GM18868 (cell line): ENCODE results near the gene B4GALT1.

Source experiments
- ATAC-seq: cut with Tn5 transposase; IDR thresholded peaks from one replicate; pipeline ENCODE4 v1.9.1; 2021; ENCODE audit warnings: mild to moderate bottlenecking, moderate library complexity; ENCODE audit not compliant: unreplicated experiment

Gene B4GALT1

GRCh38 chr9:33125871-33126823 lies 41.0 kb downstream of the B4GALT1 start:
- ATAC-seq: peak; percentile 44

DNA sequence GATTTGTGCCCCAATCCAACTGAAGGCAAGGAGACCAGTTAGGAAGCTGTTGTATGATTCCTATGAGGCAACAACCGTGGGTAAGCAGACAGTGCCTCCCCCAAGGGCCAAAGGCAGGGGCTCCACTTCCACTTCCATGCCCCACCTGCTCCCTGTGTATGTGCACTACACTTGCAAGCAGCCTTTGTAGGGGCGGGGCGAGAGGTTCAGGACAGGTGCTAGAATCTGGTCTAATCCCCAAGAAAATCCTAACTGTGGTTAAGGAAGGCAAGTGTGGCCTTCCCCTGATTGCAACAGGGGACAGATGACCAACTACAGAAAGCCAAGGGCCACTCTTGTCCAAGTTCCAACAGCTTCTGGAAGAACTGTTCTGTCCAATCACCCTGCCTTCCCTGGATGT lies 41.7 kb downstream of the B4GALT1 start:
- no peak for ATAC-seq

GRCh38 chr9:33124751-33125381 lies 42.3 kb downstream of the B4GALT1 start:
- ATAC-seq: peak; percentile 59

- no peak for ATAC-seq
Measured at GRCh38 chr9:33124046-33124445, 43.1 kb downstream of the B4GALT1 start.

DNA sequence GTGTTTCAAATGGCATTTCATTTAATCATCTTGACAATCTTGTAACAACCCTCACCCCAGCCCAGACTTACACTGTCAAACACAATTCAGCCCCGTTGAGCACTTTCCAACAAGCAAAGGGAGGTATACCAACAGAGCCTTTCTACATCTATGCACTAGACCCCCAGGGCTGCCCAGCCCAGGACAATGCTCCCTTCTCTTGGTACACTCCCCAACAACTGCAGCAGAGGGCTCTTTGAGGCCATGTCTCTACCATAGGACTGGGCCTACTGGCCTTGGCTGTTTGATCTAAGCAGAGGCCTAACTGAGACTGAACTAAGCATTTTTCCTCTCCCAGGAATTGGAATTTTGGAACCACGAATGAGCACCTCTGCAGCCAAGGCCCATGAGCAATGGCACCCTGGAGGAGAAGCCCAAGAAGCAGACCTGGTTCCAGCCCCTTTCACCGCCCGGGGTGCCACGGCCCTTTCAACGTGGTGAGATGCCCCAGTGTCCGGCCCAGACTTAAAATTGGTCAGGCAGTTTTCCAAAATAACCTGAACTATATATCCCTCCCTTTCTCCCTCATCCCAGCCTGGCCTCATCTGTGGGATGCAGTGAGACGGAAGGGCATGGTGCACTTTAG lies 43.6 kb downstream of the B4GALT1 start:
- no peak for ATAC-seq

GRCh38 chr9:33120620-33121019 lies 46.5 kb downstream of the B4GALT1 start:
- no peak for ATAC-seq

DNA sequence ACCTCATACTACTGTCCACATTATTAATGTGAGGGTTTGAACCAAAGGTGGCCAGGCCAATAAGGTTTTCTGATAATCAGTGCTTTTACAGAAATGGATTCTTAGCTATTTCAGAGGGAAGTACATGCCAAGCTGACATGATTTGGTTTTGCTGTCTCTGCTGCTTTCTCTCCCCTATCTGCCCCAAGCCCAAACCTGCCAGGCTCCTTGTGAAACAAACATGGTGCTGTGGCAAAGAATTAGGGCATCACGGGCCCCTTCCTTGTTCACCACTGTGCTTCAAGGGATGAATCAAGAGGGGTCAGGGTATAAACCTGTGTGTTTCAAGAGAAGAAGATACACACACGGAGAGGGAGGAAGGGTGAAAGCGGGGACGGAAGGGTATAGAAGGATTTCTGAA lies 49.3 kb downstream of the B4GALT1 start:
- ATAC-seq: no peak

GRCh38 chr9:33117306-33117705 lies 49.8 kb downstream of the B4GALT1 start:
- ATAC-seq: no peak

GRCh38 chr9:33116860-33117259 lies 50.3 kb downstream of the B4GALT1 start:
- ATAC-seq: peak; percentile 66

- ATAC-seq: no peak
Measured at GRCh38 chr9:33114746-33115145, 52.4 kb downstream of the B4GALT1 start.

DNA sequence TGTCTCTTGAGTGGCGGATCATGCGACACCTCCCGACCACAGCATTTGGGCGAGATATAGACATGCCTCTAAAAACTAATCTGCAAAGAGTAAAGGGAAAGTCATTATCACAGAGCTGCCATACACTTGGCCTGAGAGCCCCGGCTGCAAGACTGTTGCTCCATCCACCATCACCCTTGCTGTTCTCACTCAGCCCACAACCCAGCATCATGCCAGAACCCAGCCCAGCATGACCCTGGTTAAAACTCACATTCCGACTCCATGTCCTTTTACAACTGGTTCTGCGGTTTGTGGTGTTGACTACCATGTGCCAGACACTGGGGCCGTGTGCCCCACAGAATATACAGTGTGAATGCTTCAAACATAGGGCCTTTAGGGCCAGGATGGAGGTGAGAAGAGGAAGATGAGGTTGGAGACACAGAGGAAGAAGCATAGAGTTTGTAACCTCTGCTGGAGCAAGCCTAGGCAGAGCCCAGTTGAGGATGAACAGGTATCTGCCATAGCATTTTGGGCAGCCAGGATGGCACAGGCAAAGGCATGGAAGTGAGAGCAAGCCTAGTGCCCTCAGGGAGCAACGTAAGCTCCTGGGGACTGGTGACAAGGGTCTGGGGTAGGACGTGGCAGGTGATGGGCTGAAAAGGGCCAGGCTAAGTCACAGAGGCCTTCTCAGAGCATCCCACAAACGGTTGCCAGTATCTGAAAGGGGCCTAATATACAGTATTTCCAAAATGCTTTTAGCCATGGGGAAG lies 53.2 kb downstream of the B4GALT1 start:
- ATAC-seq: no peak

DNA sequence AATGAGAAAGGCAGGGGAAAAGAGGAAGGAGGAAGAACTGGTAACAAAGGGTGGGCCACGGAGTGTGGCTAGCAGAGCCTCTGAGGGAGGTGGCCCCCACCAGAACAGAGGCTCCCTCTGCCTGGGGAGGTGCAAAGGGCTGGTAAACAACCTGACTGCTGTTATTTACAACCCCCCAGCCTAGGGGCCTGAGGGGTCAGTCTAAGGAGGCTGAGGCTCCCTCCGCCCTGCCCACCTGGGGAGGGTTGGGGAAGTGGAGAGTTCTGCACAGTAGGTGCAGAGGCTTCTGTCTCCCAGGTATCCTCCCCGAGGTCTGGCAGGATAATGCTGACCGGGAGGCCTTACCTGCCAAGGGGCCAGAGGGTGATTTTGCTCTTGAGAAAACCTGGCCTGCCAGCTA lies 55.0 kb downstream of the B4GALT1 start:
- ATAC-seq: no peak

DNA sequence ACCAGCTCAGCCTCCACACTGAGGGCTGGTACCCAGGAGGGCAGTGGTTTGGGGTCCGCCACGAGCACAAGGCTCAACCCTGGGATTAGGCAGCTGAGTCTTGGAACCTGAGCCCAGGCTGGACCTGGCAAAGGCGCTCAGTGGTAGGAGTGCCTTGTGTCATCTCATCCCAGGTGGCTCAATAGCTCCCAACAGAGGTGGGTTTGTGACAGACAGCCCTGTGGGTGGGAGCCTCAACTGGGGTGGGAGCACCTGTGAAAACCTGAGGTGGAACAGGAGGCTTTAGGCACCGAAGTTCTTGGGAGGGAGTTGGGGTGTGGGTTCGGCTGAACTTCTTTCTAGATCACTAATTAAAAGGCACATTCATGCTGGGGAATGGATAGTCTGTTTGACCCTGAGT lies 55.5 kb downstream of the B4GALT1 start:
- no peak for ATAC-seq

GRCh38 chr9:33110686-33111085 lies 56.5 kb downstream of the B4GALT1 start:
- ATAC-seq: no peak

GRCh38 chr9:33109850-33110595 lies 57.1 kb downstream of the B4GALT1 start:
- ATAC-seq: no peak

DNA sequence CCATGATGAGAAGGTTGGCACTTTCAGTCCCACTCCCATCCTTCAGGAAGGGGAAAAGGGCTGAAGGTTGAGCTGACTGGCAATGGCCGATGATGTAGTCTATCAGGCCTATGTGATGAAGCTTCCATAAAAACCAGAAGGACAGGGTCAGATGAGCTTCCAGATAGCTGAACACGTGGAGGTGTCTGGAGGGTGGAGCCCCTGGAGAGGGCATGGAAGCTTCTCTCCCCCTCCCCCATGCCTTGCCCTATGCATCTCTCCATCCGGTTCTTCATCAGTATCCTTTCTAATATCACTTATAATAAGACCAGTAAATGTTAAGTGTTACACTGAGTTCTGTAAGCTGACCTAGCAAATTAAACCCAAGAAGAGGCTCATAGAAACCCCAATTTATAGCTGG lies 58.0 kb downstream of the B4GALT1 start:
- ATAC-seq: no peak

DNA sequence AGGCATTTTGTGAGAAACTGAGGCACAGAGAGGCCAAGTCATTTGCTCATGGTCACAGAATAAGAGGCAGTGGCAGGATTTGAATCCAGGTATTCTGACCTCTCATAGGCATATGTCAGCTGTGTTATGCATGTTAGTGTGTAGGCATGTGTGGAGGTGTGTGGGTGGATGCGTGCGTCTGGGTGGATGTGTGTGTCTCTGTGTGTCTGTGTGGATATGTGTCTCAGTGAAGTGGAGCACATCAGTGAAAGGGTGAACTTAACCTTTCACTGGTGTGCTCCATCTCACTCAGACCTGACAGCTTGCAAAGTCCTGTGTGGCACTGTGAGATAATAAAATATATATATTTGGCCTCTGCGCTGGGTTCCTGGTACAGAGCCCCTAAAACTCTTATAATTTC lies 58.7 kb downstream of the B4GALT1 start:
- ATAC-seq: no peak

GRCh38 chr9:33107762-33108161 lies 59.4 kb downstream of the B4GALT1 start:
- no peak for ATAC-seq

DNA sequence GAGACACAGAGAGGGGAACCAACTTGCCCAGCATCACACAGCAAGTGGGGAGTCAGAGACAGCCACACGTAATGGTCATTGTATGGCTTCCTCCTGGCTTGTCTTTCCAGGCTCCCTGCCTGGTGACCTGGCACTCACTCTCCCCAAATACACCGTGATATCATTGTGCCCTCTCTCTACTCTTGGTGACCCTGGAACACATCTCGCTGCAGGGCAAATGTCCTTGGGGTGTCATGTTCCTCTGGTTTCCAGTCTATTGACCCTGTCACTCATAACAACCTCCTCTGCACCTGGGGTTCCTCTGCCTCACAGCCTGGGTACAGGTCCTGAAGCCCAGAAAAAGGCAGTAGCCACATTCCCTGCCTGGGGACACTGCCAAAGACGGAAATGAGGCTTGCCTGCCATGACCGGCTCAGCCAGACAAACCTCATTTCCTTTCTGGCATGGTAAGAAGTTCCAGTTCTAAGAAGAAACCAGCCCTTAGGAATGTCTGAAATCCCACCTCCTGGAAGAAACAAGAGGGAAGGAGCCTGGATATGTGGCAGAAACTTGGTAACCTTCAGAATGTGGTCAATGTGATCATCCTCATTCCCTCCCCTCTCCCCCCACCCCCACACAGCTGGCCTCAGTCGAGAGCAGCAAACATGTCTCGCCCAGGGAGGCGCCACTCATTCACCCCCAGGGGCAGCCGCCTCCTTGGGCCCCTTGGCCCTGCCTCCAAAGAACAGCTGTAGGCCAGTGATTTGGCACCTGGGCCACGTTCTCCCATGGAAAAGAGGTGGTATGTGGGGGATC lies 60.1 kb downstream of the B4GALT1 start:
- ATAC-seq: no peak

DNA sequence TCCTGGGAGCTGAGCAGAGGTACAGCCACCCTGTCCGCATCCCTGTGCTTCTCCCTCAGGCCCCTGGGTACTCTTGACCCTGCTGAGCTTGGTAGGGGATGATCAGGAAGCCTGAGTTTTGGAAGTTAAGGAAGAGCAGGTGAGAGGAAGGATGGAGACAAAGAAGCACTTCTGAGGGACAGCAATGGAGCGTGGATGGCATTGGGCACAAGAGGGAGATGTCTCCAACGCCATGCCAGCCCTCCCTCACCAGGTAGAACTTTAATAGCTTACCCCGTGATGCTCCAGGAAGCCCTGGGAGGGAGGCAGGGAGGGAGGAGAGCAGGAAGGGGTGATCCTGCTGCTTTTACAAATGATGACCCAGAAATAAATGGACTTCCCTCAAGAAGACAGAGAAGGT lies 60.8 kb downstream of the B4GALT1 start:
- ATAC-seq: no peak
